ENCODE results near the gene MYO1D. TPM values are rescaled to one million over a fixed set of nuclear protein-coding genes. Genes with fewer than 3 reads are reported as not detected.

Gene MYO1D
- total RNA-seq, 1 experiment from 2014 or later, result 206 TPM

DNA sequence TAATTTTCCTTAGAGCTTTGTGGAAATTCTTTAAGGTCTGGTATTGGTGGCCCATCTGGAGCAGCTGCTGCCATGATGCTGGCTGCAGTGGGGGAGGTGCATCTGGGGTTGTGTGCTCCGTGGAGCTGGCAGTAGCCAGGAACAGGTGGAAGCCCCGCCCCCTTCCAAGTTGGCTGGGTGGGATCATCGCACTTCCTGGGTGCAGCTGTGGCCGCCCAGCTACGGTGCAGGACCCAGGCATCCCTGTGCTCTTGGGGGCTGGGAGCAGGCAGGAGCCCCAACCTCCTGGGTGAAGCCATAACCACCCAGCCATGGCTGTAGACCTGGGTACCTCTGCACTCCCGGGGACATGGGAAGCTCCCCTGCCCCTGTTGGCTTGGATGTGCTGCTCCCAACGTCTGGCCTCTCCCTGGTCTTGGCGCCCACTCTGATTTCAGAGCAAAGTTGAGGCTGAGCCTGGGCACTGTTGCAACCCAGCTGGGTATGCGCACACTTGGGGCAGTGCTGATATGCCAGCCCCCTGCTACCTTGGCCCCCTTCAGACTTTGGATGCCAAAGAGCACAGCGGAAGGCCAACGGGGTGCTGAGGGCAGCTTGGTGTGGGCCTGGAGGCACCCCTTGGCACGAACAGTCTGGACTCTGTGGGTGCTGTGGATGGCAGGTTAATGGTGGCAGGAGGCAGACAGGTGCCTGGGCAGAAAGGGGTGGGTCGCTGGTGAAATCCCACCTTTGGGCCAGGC lies 145.2 kb downstream of the MYO1D start:
- intact Hi-C loops (cut with micrococcal nuclease; ENCODE audit: unreplicated experiment), result no loop called here

DNA sequence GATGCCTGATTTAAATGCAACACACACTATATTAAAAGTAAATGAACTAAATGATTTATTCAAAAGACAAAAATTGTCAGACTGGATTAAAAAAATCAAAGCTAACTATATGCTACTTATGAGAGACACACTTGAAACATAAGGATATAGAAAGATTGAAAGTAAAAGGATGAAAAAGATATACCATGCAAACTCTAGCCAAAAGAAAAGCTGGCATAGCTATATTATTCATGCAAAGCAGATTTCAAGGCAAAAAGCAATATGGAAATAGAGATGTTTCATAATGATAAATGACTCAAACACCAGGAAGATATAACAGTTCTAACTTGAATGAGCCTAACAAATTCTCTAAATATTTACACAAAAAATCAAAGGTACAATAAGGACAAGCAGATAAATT lies 149.2 kb downstream of the MYO1D start:
- ChIA-PET CTCF (no interaction called here), POLR2A (no interaction called here)
- peaks cover 16% of the 10 kb centered on the region for H3K9me3 Mint-ChIP-seq (ENCODE audit: unreplicated experiment)
- peaks cover 87% of the 10 kb centered on the region for H3K36me3 Mint-ChIP-seq (ENCODE audit: insufficient read depth, unreplicated experiment)
- peaks cover 4% of the 10 kb centered on the region for H3K36me3 ChIP-seq (ENCODE audit: control insufficient read depth, insufficient read depth, low read length)
- peaks cover 4% of the 10 kb centered on the region for H3K9me3 ChIP-seq
- no peaks in the 10 kb centered on the region for H3K4me1 ChIP-seq
- no peak overlapping the region for H3K4me3 Mint-ChIP-seq (ENCODE audit: unreplicated experiment)
- TF ChIP-seq, protein P1, sequence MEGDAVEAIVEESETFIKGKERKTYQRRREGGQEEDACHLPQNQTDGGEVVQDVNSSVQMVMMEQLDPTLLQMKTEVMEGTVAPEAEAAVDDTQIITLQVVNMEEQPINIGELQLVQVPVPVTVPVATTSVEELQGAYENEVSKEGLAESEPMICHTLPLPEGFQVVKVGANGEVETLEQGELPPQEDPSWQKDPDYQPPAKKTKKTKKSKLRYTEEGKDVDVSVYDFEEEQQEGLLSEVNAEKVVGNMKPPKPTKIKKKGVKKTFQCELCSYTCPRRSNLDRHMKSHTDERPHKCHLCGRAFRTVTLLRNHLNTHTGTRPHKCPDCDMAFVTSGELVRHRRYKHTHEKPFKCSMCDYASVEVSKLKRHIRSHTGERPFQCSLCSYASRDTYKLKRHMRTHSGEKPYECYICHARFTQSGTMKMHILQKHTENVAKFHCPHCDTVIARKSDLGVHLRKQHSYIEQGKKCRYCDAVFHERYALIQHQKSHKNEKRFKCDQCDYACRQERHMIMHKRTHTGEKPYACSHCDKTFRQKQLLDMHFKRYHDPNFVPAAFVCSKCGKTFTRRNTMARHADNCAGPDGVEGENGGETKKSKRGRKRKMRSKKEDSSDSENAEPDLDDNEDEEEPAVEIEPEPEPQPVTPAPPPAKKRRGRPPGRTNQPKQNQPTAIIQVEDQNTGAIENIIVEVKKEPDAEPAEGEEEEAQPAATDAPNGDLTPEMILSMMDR (IDR thresholded peaks at IDR 0.05; ENCODE audit: insufficient read depth in 1 of 2, low read depth in 1 of 2, low read length in 1 of 2, severe bottlenecking in 1 of 2, unreplicated experiment in 1 of 2), result no peak
- no peak overlapping the region for H3K4me3 ChIP-seq (ENCODE audit: low read depth, low read length)
- peaks cover 10% of the 10 kb centered on the region for H3K4me1 Mint-ChIP-seq (ENCODE audit: low read depth, unreplicated experiment)
- BruUV-seq (replicated peaks), result no TSS peak
- DNase-seq, result no peak
- intact Hi-C loops (cut with micrococcal nuclease; ENCODE audit: unreplicated experiment), result no loop called here
- H3K27ac Mint-ChIP-seq (ENCODE audit: unreplicated experiment), result no peak overlapping the region
- no peaks in the 10 kb centered on the region for H3K27me3 ChIP-seq (replicated peaks; ENCODE audit: control insufficient read depth, insufficient read depth, low read length)
- no peaks in the 10 kb centered on the region for H3K27me3 Mint-ChIP-seq (ENCODE audit: insufficient read depth, unreplicated experiment)

More for the DNA sequence above, 145.2 kb downstream of the MYO1D start:
- TF ChIP-seq, protein P1 (IDR thresholded peaks at IDR 0.05; ENCODE audit: insufficient read depth in 1 of 2, low read depth in 1 of 2, low read length in 1 of 2, severe bottlenecking in 1 of 2, unreplicated experiment in 1 of 2), result no peak
- CTCF ChIA-PET, result interaction anchor here (0.5 kb wide), 1 partner anchor 1187 kb away, joined by 3 read pairs; no protein-coding TSS in a partner anchor
- POLR2A ChIA-PET, result no interaction called here
- no peaks in the 10 kb centered on the region for H3K9me3 Mint-ChIP-seq (ENCODE audit: unreplicated experiment)
- Histone ChIP-seq H3K27me3 (replicated peaks; ENCODE audit: control insufficient read depth, insufficient read depth, low read length) (no peaks in the 10 kb centered on the region), H3K4me3 (ENCODE audit: low read depth, low read length) (no peak overlapping the region), H3K9me3 (peaks cover 5% of the 10 kb centered on the region; the same call in 1 of the 2 replicates), H3K36me3 (ENCODE audit: control insufficient read depth, insufficient read depth, low read length) (peaks cover 8% of the 10 kb centered on the region), H3K4me1 (no peaks in the 10 kb centered on the region)
- no peak overlapping the region for H3K27ac Mint-ChIP-seq (ENCODE audit: unreplicated experiment)
- DNase-seq, result no peak
- H3K4me1 Mint-ChIP-seq (ENCODE audit: low read depth, unreplicated experiment), result no peaks in the 10 kb centered on the region
- BruUV-seq (replicated peaks), result no TSS peak
- H3K4me3 Mint-ChIP-seq (ENCODE audit: unreplicated experiment), result peak overlapping the region; percentile 37
- H3K36me3 Mint-ChIP-seq (ENCODE audit: insufficient read depth, unreplicated experiment), result peaks cover 92% of the 10 kb centered on the region
- H3K27me3 Mint-ChIP-seq (ENCODE audit: insufficient read depth, unreplicated experiment), result no peaks in the 10 kb centered on the region

DNA sequence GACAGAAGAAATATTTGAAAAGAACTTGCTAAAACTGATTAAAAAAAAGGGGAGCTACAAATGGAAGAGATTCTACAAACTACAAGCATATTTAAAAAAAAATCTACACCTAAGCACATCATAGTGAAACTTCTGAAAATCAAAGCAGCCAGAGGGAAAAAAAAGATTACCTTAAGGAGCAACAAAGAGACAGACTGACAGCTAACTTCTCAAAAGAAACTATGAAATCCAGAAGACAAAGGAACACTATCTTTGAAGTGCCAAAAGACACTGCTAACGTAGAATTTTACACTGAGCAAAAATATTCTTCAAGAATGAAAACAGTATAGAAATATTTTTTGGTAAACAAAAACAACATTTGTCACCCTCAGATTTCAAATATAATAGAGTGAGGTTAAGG lies 151.2 kb downstream of the MYO1D start:
- no peak overlapping the region for H3K4me3 Mint-ChIP-seq (ENCODE audit: unreplicated experiment)
- TF ChIP-seq, protein P1 (IDR thresholded peaks at IDR 0.05; ENCODE audit: insufficient read depth in 1 of 2, low read depth in 1 of 2, low read length in 1 of 2, severe bottlenecking in 1 of 2, unreplicated experiment in 1 of 2), result no peak

More for the DNA sequence above, 151.2 kb downstream of the MYO1D start:
- Mint-ChIP-seq H3K27me3 (ENCODE audit: insufficient read depth, unreplicated experiment) (no peaks in the 10 kb centered on the region), H3K4me1 (ENCODE audit: low read depth, unreplicated experiment) (peaks cover 10% of the 10 kb centered on the region), H3K9me3 (ENCODE audit: unreplicated experiment) (peaks cover 16% of the 10 kb centered on the region), H3K27ac (ENCODE audit: unreplicated experiment) (no peak overlapping the region), H3K36me3 (ENCODE audit: insufficient read depth, unreplicated experiment) (peaks cover 88% of the 10 kb centered on the region)
- Histone ChIP-seq H3K4me1 (no peaks in the 10 kb centered on the region), H3K4me3 (ENCODE audit: low read depth, low read length) (no peak overlapping the region), H3K27me3 (replicated peaks; ENCODE audit: control insufficient read depth, insufficient read depth, low read length) (no peaks in the 10 kb centered on the region), H3K36me3 (ENCODE audit: control insufficient read depth, insufficient read depth, low read length) (no peaks in the 10 kb centered on the region; the same call in none of the 2 replicates), H3K9me3 (peaks cover 4% of the 10 kb centered on the region)
- DNase-seq, result no peak
- POLR2A ChIA-PET, result no interaction called here
- intact Hi-C loops (cut with micrococcal nuclease; ENCODE audit: unreplicated experiment), result no loop called here
- CTCF ChIA-PET, result no interaction called here
- no TSS peak for BruUV-seq (replicated peaks)
